HL-60/S4 treated with retinoic acid at 250 ng/mL for 4 days and 3 days (cell line): ENCODE measurements around the gene IMPA2.

Source experiments
- in situ Hi-C: fragments of 300-500 bp; cut with MboI; formaldehyde crosslinking; loops from 2 replicates; pipeline ENCODE4 v1.7.0; 2022; ENCODE audit warnings: low sequenced_read_pairs

IMPA2 gene

GRCh38 chr18:12005538-12006487, 24.5 kb downstream of the IMPA2 start:
- in situ Hi-C loops, result no loop called here

- in situ Hi-C loops, result no loop called here
Observed at GRCh38 chr18:12006488-12006840, 25.2 kb downstream of the IMPA2 start.

- in situ Hi-C loops, result no loop called here
Observed at GRCh38 chr18:12007063-12007462, 25.8 kb downstream of the IMPA2 start.

- in situ Hi-C loops, result no loop called here
Observed at GRCh38 chr18:12008181-12008767, 27.0 kb downstream of the IMPA2 start.

- in situ Hi-C loops, result no loop called here
Observed at GRCh38 chr18:12008842-12009580, 27.7 kb downstream of the IMPA2 start.

GRCh38 chr18:12009581-12010140, 28.4 kb downstream of the IMPA2 start:
- in situ Hi-C loops, result no loop called here

- in situ Hi-C loops, result no loop called here
Observed at GRCh38 chr18:12010187-12010802, 29.0 kb downstream of the IMPA2 start.

GRCh38 chr18:12011199-12011956, 30.1 kb downstream of the IMPA2 start:
- in situ Hi-C loops, result no loop called here

- in situ Hi-C loops, result no loop called here
Observed at GRCh38 chr18:12011957-12012549, 30.7 kb downstream of the IMPA2 start.

GRCh38 chr18:12012697-12013096, 31.4 kb downstream of the IMPA2 start:
- in situ Hi-C loops, result no loop called here

- in situ Hi-C loops, result no loop called here
Observed at GRCh38 chr18:12013186-12013916, 32.0 kb downstream of the IMPA2 start.

- in situ Hi-C loops, result no loop called here
Observed at GRCh38 chr18:12014086-12014485, 32.8 kb downstream of the IMPA2 start.

- in situ Hi-C loops, result no loop called here
Observed at GRCh38 chr18:12014521-12015415, 33.5 kb downstream of the IMPA2 start.

GRCh38 chr18:12015416-12016062, 34.2 kb downstream of the IMPA2 start:
- in situ Hi-C loops, result no loop called here

GRCh38 chr18:12017081-12017480, 35.8 kb downstream of the IMPA2 start:
- in situ Hi-C loops, result no loop called here

GRCh38 chr18:12018861-12019260, 37.6 kb downstream of the IMPA2 start:
- in situ Hi-C loops, result no loop called here

GRCh38 chr18:12021077-12021476, 39.8 kb downstream of the IMPA2 start:
- in situ Hi-C loops, result no loop called here

- in situ Hi-C loops, result no loop called here
Observed at GRCh38 chr18:12021596-12021995, 40.3 kb downstream of the IMPA2 start.
